GM21360 (cell line): Measurements from ENCODE around the gene SUPT5H.

Experiments
- ATAC-seq: cut with Tn5 transposase; IDR thresholded peaks from one replicate; pipeline ENCODE4 v1.9.1; 2021; ENCODE audit warnings: mild to moderate bottlenecking, moderate library complexity; ENCODE audit not compliant: unreplicated experiment

The SUPT5H gene

GRCh38 chr19:39445196-39446111 lies at the start of gene SUPT5H:
TSS of gene SUPT5H (plus strand) at chr19:39445582. CDS start at chr19:39445891, 309 bp downstream.
- peak; percentile 73 for ATAC-seq

- no peak for ATAC-seq
Measured at GRCh38 chr19:39397360-39398296, 47.8 kb upstream of the SUPT5H start.

- no peak for ATAC-seq
Measured at GRCh38 chr19:39398297-39398864, 47.0 kb upstream of the SUPT5H start.

- no peak for ATAC-seq
Measured at GRCh38 chr19:39399668-39400050, 45.7 kb upstream of the SUPT5H start.

- no peak for ATAC-seq
Measured at GRCh38 chr19:39400061-39400460, 45.3 kb upstream of the SUPT5H start.

- no peak for ATAC-seq
Measured at GRCh38 chr19:39401070-39401548, 44.3 kb upstream of the SUPT5H start.

- ATAC-seq = peak; percentile 1
Measured at GRCh38 chr19:39401549-39402345, 43.6 kb upstream of the SUPT5H start.

- peak; percentile 24 for ATAC-seq
Measured at GRCh38 chr19:39402346-39403300, 42.8 kb upstream of the SUPT5H start.

GRCh38 chr19:39403331-39404312 lies 41.8 kb upstream of the SUPT5H start:
- ATAC-seq = peak; percentile 32

- no peak for ATAC-seq
Measured at GRCh38 chr19:39405261-39405957, 40.0 kb upstream of the SUPT5H start.

- no peak for ATAC-seq
Measured at GRCh38 chr19:39405958-39406655, 39.3 kb upstream of the SUPT5H start.

- ATAC-seq = peak; percentile 19
Measured at GRCh38 chr19:39406656-39407409, 38.5 kb upstream of the SUPT5H start, which contains the start of gene ZFP36. TSS of gene ZFP36 (plus strand) at chr19:39406847. CDS start at chr19:39406905, 58 bp downstream.

GRCh38 chr19:39407410-39407659 lies 38.0 kb upstream of the SUPT5H start:
- no peak for ATAC-seq

- ATAC-seq = no peak
Measured at GRCh38 chr19:39407660-39408391, 37.6 kb upstream of the SUPT5H start.

- ATAC-seq = no peak
Measured at GRCh38 chr19:39408392-39409207, 36.8 kb upstream of the SUPT5H start.
